OCI-M1 (cell line): Measurements from ENCODE around the gene SLC38A2.

Experiments
- DNase-seq: peaks from one replicate; lab custom pipeline; 2025; lab: John Stamatoyannopoulos, UW

Gene SLC38A2

DNA sequence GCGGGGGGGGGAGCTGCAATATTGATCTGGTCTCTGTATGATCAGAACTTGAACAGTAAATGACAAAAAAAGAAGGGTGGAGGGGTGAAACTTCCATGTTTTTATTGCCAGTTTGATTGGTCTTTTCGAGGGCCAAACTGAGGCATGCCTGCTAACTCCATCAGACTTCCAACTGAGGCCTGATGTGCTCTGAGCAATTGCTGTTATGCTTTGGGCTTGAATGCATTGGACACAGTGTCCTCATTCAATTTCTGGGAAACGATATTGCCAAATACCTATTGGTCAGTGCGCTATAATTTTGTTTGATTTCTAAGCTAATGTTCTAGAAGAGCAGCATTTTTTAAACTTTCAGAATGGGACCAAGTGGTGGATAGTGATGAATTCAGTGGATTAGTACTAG lies 2.1 kb upstream of the SLC38A2 start:
- DNase-seq = no peak

DNA sequence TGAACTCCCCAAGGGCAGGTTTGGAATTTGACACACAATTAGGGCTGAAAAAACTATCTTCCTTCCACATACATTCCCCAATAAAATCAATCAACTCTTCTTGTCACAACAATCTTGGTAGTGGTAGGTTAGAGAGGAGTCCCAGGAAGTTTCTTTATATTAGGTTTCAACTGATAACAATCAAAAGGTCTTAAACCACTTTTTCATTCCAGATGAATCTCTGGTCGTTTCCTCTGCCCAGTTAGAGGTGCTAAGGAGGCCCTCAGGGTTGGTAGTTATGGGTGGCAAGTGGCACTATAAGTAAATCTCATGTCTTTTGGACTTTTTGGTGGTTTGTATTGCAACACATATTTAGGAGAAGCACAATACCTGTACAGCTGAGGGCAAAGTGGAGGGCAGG lies 1.7 kb upstream of the SLC38A2 start:
- no peak for DNase-seq

DNA sequence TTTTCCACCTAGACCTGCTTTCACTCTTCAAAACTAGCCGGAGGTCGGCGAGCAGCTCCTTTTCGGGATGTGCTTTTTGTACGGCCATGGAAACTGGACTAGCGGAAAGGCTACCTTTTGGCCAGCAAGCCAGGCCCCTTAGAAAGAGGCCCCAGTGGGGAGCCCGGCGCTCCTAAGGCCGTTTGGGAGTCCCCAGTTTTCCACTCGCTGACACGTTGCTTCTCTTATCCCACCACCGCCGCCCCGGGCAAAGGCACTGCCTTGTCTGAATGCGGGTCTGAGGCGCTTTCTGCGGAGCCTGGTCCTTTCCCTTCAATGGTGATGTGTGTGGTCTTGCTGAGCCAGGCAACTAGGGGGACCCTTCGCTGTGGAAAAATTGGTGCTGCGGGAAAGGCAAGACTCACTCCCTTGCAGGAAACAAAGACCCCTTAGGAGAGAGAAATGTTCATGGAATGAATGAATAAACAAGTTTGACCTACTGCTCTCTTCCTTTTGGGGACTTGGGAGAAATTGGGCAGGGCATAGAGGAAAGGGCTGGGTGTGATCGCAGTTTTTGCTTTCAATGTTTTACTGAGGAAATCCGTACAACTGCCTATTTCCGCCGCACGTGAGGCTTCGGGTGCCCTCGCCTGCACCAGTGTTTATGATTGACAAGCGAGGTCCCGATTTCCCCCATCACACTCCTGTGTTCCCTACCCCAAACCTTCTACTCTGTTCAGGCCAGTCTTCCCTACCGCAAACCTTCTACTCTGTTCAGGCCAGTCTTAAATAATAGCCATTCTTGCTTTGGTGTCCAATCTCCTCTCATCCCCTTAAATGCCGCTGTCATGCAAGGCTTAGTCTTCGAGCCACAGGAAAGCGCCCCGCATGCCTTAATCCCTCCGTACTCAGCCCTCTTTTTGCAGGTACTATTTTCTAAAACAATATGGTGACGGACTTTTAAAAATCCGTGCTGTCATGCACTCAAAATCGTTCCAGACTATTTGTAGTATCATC lies 1.0 kb upstream of the SLC38A2 start:
- DNase-seq = peak; percentile 80

DNA sequence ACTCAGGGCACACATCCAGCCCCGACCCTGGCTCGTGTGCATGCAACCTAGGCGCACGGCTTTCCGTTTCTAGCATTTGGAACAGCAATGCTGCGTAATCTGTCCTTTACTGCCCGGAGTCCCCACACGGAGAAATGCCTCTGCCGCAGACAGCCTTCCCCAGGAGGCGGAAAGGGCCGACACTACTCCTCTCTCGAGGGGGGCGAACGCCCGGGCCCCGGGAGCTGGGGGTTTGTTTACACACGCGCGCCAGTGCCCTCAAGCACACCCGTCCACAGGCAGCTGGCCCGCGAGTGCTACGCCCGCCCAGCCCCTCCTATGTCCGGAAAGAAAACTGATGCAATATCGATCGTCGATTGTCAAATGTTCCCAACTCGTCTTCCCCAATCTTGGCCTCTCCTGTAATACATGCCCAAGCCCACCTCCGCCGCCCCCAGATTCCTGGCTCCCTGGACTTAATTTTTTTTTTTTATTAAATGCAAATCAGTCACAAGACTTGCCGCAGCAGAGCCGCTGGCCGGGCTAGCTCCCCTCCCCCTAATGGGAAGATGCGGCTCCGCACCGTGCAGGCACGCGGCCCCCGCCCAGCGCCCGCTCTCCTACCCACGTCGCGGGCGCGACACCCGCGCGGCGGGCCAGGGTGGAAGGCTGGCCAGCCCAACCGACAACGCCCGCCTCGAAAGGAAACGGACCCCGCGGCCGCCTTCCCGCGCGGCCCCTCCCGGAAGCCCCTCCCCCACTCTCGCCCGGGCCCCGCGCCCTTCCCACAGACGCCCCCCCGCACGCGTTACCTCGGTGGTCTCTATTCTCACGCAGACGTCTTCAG lies 642 bp downstream of the SLC38A2 start:
- peak; percentile 76 for DNase-seq

DNA sequence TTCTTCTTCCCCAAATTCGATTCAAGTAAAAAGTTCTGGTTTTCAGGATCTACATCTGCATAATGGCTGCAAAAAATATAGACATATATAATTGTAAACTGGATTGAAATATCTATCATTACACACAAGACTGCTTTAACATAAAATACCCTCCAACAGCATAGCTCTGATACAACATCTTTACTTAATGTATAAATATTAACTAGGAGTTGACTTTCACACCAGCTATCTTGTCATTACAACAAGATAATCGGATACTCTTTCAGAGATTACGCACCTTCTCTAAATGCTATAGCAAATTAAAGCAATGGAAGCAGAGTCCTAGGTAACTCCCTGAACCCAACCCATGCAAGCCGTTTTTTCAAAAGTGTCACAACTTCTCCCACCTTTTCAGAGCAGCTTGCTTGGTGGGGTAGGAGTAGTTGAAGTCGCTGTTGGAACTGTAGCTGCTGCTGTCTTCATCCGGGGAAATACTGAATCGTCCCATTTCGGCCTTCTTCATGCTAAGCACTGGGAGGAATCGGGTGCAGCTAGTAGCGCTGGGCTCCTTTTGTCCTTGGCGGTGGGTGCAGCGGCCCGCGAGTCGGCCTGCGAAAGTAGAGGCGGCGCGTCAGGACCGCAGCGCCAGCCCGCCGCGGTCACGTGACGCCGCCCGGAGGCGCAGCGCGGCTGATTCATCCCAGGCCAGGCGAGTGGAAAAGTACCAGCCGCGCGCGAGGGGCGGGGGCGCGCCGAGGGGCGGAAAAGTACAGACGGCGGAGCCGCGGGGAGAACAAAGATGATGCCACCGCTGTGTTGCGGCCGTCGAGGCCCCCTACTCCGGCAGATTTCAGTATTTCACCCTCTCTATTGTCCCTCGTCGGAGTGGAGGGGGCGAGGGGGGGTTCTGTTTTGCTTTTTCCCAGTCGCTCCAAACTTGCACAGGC lies 1.5 kb downstream of the SLC38A2 start:
- DNase-seq = peak; percentile 93

DNA sequence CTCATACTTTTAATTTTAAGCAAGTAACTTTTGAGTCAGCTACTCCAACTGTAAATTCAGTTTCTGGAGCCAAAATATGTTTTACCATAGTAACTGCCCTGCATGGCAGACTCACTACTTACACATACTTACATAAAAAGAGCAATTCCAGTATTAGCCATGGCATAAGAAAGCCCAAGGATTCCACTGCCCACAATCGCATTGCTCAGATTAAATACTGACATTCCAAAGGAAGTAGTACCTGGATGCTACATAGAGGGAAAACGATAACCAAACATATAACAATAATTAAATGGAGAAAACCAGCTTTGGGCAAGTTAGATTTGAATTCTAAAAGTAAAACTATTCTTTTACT lies 2.2 kb downstream of the SLC38A2 start:
- no peak for DNase-seq

DNA sequence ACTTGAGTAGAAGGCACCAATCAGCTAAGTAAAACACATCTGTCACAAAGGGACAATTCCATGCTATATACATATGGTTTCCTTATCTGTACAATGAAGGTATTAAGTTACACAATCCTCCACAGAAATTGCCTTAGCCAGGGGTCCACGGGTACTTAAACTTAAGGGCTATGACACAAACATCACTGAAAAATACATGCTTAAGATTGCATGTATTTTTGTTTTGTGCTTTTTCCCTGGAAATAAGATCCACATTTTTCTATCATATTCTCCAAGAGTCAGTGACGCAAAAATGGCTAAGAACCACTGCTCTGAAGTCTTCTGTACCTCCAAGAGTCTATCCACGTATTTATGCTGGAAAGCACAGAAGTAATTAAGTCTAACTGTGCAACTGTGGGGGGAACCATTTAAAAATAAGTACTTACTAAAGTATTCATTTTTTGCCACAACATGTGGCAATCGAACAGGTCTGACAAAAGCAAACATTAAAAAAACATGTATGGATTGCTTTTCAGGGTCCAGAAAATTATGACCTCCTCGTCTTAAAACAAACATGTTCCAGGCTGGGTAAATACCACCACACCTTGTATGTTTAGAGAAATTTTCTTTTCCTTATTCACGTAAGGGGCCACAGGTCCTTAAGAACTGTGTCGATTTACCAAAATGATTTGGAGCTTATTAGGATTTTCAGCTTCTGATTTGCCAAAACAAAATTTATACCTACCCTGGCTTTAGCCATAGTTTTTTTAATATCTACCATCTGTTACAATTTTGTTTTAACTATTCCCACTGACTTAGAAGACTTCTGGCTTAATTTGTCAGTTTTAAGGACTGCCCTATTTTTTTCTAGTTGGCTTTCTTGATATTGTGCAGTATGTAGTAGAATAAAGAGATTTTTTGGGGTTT lies 2.8 kb downstream of the SLC38A2 start:
- no peak for DNase-seq

DNA sequence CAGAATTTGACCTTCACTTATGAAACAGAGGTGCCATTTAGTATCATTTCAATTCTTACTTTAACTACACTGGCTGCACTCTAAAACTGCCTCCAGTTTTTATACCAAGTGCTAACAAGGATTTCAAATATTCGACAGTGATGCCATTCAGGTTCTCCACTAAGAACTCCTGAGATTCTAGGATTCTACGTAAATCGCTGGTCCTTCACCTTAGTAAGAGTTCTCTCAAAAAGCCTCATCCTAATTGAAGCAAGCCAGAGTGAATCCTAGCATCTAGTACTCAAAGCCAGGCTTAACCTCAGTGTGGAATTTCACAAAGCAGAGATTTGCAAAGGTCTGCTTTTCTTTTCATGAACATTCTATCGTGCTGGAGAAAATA lies 3.5 kb downstream of the SLC38A2 start:
- DNase-seq = no peak

DNA sequence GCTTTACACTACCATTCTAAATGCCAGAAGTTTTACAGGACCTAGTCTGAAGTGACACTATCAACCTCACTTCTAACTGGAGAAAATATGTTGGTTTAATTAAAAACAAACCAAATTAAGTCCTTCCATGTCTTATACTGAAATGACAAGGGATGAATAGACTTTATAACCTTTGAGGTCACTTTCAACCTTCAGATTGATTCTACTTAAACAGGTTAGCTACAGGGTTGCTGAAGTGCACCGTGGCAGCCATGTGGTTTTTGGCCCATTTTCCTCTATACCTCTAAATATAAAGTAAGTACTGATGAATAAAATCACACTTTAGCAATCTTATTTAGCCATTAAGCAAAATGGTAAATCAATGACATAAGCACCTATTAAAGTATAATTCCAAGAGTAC lies 3.9 kb downstream of the SLC38A2 start:
- no peak for DNase-seq

DNA sequence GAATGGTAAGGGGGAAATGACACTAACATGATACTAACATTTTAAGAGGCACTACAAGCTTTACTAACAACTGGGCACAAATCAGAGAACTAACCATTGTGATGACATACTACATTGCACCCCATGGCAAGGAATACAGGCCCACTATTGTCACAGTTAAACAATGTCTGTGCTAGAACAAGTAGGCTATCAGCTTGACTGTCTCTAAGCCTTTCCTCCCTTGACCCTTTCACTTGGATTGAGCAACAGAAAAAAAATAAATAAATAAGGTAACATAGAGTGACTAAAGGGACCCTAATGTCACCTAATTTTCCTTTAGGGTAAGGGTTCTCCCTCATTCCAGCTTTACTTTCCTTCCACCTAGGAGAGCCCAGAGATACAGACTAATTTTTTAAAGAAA lies 4.4 kb downstream of the SLC38A2 start:
- DNase-seq = no peak

DNA sequence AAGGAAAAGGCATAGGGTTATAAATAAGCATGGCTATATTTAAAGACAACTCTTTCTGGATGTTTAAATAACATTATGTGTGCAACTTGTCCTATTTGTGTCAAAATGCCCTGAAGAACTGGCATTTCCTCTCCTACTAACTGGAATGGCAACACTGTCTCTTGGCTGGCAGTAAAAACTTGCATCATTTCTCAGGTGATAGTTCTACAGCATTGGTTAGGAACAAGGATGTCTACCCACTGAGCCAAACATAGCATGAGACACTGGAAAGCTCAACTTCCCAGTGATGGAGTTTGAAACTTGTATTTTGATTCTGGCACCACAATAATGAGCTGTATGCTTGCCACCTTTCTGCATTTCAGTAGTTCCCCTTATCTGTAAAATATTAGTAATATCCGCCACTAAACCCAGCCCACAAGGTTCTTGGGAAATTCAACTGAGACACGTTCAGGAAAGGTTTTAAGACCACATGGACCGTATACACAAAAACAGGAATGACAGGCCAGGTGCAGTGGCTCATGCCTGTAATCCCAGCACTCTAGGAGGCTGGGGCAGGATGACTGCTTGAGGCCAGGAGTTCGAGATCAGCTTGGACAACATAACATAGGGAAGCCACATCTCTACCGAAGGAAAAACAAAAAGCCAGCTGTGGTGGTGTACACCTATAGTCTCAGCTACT lies 5.1 kb downstream of the SLC38A2 start:
- DNase-seq = no peak

DNA sequence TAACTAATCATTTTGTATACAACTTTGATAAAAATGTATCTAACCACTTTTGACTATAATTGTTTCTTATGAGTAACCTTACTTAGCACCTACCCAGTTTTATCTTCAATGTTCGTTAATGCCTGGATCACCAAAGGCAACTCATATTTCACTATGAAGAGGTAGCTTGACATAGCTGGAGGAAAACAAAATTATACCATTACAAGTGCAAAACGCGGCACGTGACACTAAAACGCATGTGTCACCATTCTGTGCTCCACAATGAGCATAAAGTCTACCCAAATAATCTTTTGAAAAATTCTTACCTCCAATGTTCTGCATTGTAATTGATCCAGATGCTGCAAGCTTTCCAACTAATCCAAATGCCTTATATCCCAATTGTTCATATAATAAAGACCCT lies 5.8 kb downstream of the SLC38A2 start:
- no peak for DNase-seq

DNA sequence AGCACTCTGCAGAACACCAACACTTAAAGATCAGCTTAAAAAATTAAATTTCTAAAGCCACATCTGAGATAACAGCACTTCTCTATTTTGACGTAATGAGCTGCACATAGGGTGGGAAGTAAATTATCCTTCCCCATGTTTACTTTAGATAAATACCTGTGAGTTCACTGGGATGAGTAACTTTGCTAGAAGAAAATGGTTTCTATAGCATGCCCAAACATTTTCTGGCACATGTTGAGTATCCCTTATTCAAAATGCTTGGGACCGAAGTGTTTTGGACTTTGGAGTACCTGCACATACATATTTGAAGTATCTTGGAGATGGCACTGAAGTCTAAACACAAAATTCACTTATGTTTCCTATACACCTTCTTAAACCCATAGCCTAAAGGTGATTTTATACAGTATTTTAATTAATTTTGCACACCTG lies 6.6 kb downstream of the SLC38A2 start:
- peak; percentile 25 for DNase-seq

DNA sequence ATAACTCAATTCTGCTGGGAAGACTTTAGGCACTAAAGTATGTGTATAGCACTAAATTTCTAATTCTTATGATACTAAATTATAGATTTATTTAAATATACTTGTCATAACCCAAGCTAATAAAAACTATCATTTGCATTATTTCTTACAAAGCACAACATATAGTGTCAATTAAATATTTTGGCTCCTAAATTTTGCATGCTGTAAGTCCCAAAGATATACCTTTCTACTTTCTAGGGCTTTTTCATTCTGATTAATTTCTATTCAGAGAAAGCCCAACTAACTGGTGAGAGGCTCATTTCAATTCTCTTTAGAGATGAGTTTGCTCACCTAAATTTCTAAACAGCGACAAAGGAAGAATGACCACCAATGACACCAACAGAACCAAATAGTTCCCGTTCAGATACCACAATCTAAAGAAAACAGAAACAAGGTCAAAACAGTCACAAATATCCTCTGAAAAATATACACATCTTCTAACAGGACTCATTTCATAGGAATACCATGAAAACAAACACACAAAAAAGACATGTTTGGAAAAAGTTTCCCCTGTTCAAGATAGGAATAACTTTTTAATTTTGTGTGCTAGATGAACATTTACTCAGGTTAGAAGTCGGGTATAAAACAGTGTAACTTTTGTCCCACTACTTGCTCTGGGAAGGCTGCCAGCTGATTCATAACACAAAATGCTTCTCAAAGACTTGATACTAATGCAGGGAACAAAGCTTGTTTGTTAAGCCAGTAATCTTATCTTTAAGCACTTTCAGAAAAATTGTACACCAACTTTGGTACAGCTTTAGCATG lies 7.6 kb downstream of the SLC38A2 start:
- no peak for DNase-seq

DNA sequence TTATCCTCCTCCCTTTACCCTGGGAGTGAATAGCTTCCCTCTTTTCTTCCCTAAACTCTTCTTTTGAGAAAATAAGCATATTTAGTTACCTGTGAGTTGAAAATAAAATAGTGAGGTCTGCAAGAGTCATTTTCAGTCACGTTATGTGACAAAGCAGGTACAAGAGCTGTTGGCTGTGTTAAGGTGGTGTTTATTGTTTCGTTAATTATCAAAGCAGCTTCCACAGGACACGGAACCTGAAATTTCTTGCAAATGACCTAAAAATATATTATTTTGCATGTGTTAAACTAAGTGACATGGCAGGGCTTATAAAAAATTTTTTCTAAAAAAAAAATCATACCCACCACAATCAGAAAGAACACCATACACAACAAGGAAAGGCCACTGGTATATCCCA lies 8.3 kb downstream of the SLC38A2 start:
- no peak for DNase-seq

DNA sequence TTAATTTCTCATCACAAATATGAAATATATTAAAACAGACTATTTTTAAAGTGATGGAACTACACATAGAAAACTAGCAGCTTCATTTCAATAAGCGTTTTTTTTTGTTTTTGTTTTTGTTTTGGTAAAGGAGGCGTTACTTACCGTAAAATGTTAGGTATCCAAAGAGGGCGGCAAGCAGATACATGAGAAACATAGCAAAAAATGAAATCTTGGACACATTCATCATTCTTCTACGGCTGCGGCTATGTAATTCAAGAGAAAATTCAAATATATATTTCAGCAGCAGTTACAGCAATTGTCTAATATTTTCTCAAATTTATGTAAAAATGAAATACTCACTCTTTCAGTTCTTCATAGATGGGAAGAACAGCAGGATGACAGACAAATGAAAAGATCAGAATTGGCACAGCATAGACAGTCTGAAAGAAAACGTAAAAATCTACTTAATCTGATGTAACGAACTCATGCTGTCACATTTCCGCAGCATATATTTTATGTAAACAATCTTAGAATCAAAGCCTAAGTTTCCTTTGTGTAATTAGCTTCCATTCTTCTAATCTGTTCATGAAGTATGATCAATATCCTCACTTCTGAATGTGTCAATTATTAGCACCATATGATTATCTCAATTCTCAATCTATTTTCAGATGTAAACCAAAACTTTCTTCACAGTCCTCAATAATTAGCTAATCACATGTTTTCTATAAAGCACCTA lies 8.8 kb downstream of the SLC38A2 start:
- DNase-seq = no peak

DNA sequence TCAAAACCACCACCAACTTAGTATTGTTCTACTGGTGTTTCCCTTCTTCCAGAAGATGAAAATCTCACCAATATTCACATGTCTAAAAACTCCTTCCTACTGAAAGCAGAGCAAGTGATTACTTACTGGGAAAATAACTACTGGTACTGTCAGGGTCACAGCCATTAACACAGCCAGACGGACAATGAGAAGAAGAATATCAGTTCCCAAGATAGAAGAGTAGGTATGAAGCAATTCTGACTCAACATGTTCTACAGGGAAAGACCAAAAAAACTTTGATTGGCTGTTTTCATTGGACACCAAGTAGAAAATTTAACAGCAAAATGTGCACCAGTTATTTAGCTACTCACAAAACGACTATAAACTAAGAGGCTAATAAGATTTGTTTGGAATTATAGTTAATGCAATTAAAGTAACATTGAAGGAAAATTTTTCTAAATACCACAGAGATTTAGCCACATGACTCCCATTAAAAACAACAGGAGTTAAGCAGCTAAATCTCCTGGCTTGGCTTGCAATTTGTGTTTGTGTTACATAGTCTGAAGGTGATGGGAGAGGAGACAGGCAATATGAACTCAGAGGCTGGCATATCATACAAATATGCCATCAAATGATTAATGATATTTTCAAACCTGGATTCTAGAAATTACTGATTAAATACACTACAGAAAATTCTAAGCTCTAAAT lies 9.5 kb downstream of the SLC38A2 start:
- DNase-seq = no peak

DNA sequence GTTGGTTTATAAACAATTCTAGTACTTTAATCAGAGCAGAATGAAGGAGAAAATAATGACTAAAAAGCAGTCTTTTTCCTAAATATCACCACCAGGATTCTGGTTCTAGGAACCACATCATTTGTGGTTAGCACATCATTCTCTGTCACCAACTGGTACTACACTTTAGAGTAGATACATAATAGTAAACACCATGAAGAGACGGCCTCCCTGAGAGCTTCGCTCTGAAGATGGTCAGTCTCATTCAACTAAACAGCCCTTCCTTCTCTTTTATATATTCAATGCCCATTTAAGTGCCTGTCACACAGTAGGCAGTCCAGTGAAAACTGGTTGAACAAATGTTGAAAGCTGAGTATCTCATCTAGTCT lies 10.9 kb downstream of the SLC38A2 start:
- no peak for DNase-seq
